ENCODE data around the gene PRL.
A peak's percentile ranks its signal among the peaks of the same experiment; 100 is the strongest.

The PRL gene

GRCh38 chr6:22296067-22296466 lies 769 bp downstream of the PRL start:
- H3K27ac ChIP-seq, result no peak overlapping the region
- DNase-seq (ENCODE audit: low read depth, low spot score), result no peak

DNA sequence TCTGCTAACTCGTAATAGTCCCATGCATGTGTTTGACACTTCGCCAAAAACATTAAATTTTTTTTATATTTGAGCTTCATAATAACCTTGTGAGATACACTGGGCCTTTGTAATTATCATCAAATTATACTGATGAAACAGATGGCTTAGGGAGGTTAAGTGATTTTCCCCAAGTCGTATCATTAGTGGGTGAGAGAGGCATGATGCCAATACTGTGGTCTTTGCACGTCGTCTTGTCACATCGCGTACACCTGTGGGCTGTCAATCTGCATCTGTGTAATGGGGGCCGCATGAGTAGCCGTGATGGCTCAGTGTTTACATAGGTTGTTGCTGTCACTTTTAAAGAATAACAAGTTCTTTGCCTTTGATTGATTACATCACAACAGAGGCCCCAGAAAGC lies 1.7 kb downstream of the PRL start:
- DNase-seq (ENCODE audit: low read depth, low spot score), result no peak
- no peak overlapping the region for H3K27ac ChIP-seq

GRCh38 chr6:22294301-22294700 lies 2.5 kb downstream of the PRL start:
- H3K27ac ChIP-seq, result no peak overlapping the region
- no peak for DNase-seq (ENCODE audit: low read depth, low spot score)

DNA sequence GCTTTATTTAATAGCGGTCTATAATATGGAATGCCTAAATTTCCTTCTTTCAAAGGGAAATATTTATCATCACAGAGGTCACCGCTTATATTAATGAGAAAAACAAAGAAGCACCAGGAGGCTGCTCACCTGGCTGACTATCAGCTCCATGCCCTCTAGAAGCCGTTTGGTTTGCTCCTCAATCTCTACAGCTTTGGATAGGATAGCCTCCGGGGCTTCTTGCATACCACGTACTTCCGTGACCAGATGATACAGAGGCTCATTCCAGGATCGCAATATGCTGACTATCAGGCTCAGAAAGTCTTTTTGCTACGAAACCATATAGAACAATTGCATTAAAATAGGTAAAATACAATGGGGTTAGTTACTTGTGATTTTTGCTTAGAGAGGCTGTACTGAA lies 6.8 kb downstream of the PRL start:
- no peak for DNase-seq (ENCODE audit: low read depth, low spot score)
- H3K27ac ChIP-seq, result no peak overlapping the region

- H3K27ac ChIP-seq, result no peak overlapping the region
Measured at GRCh38 chr6:22288721-22289120, 8.1 kb downstream of the PRL start.

DNA sequence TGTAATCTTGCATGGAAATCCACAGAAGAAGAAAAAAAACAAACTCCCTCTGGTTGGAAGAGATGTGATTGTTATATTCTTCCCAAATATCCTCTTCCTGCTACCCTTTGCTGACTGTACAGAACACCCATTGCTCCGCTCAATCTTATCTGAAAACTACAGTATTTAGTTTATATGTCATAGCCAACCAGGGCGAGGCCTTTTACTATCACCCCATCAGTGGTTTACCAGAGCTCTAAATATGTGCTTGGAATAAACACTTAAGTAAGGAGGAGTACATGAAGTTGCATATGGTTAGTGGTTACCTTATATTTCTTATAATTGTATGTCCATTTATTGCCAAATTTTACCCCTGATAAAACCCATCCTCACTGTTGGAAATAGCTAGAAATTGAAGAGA lies 12.2 kb downstream of the PRL start:
- DNase-seq (ENCODE audit: low read depth, low spot score), result no peak

More at GRCh38 chr6:22288721-22289120, 8.1 kb downstream of the PRL start:
- no peak for DNase-seq (ENCODE audit: low read depth, low spot score)

GRCh38 chr6:22281341-22282085 lies 15.3 kb downstream of the PRL start:
- H3K27ac ChIP-seq, result no peak overlapping the region
- DNase-seq (ENCODE audit: low read depth, low spot score), result no peak

More for the DNA sequence above, 12.2 kb downstream of the PRL start:
- H3K27ac ChIP-seq, result no peak overlapping the region

DNA sequence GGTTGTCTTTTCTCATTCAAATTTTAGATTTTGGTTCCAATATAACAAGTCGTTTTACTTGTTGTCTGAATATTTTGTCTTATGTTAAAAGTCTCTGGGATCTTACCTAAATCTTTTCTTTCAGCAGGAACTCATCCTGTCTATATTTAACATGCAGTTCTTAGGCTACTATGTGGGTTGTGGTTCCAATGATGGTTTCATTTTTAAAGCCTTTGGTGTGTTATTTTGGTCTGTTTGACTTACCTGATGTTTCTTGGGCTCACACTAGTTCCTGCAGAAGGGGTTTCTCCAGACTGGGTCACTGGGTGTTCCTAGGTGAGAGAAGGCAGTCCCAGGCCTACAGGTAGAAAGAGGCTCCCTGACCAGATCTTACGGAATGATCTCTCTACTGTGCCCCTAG lies 17.4 kb downstream of the PRL start:
- no peak overlapping the region for H3K27ac ChIP-seq
- DNase-seq (ENCODE audit: low read depth, low spot score), result no peak

GRCh38 chr6:22271081-22271480 lies 25.8 kb downstream of the PRL start:
- no peak for DNase-seq (ENCODE audit: low read depth, low spot score)
- H3K27ac ChIP-seq, result no peak overlapping the region

DNA sequence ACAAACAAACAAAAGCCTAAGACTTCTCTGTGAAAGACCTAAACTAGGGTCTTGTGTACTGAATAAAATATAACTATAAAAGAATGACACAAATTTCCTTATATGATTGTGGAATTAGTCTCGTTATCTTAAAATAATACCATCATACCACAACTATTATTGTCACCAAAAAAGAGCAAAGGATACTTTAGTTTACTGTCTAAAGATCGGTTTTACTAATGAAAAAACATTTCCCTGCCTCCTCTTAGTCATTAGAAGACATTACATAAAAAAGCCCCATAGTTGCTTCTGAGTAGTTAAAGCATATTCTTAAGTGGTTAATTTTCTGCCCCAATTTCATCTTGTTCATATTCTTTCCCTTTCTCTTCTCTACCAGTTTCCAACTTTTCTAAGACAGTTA lies 33.1 kb downstream of the PRL start:
- H3K27ac ChIP-seq, result no peak overlapping the region
- no peak for DNase-seq (ENCODE audit: low read depth, low spot score)

DNA sequence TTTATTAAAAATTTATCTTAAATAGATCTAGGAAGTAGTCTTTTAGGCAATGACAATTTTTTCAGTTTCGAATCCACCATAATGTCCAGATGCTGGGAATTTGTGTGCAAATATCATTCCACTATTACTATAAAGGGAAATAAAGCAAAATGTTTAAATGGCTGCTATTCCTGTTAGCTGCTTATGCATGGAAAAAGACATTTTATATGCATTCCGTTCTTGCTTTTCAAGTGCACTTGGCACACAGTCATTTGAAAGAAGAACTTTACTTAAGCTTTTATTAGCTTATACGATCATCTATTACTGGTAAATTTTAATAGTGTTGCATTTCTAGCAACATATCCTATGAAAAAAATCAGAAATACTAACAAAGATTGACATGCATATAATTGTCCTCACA lies 42.0 kb downstream of the PRL start:
- no peak overlapping the region for H3K27ac ChIP-seq
- DNase-seq (ENCODE audit: low read depth, low spot score), result no peak

DNA sequence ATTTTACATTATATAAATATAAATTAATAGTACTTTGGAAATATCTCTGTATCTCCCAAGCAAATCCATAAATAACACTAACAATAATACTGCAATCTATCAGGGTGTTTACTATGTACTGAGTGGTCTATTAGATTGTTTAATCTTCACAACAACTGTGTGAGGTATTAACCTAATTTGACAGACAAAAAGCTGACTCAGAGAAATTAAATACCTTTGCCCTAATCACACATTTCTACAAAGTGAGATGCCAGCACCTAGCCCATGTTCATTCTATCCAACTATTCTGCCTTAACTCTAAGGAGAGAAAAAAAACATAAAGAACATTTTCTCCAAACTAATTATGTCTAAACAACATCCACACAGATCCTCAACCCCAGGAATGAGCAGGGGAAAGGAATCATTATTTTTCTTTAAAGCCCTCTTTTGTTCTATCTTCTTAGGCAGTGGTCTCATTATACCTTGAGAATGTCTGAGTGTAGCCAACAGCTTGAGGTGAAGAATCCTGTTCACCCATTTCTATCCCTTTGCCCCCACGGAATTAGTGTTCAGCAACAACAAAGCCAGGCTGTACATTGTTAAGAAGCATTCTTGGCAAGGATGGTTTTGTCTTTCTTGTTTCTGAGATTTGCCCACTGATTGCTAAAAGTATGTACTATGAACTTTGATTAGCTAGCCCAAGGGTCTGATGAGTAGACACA lies 42.7 kb downstream of the PRL start:
- DNase-seq (ENCODE audit: low read depth, low spot score), result no peak
- H3K27ac ChIP-seq, result no peak overlapping the region

- DNase-seq (ENCODE audit: low read depth, low spot score), result no peak
- H3K27ac ChIP-seq, result peak overlapping the region; percentile 10
Measured at GRCh38 chr6:22251348-22251747, 45.5 kb downstream of the PRL start.

- no peak overlapping the region for H3K27ac ChIP-seq
- DNase-seq (ENCODE audit: low read depth, low spot score), result no peak
Measured at GRCh38 chr6:22250486-22250885, 46.4 kb downstream of the PRL start.

GRCh38 chr6:22249711-22250350 lies 47.0 kb downstream of the PRL start:
- H3K27ac ChIP-seq, result no peak overlapping the region
- DNase-seq (ENCODE audit: low read depth, low spot score), result no peak

DNA sequence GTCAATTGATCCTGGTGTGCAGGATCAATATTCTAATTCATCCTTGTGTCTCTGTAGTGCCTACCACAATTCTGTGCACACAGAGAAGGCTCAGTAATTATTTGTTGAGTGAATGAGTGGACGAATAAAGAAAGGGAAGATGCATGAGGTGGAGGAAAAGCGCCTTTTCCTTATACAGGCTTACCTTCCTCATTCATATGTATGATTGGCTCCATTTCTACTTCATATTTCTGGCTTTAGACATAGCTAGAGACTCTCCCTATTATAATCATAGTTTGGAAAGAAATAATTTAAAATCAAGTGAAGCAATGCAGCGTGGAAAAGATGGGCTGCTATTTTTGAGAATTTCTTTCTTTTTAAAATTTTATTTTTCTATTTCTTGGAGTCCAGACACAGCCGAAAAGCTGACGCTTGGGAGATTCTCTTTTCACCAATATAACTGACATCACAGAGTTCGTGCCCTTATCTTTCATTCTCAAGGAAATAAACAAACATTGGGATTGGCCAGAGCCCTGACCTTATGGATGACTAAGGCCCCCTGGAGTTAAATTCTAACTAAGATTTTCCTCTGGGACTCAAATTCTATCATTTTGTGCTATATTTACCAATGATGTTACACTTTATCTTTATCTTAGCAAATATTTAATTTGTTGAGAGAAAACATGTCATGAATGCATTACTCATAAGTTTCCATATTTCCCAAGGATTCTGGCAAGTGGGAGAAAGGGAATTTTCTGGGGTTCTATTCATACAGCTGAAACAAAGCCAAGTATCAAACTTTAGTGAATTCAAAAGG lies 48.1 kb downstream of the PRL start:
- DNase-seq (ENCODE audit: low read depth, low spot score), result no peak
- no peak overlapping the region for H3K27ac ChIP-seq

DNA sequence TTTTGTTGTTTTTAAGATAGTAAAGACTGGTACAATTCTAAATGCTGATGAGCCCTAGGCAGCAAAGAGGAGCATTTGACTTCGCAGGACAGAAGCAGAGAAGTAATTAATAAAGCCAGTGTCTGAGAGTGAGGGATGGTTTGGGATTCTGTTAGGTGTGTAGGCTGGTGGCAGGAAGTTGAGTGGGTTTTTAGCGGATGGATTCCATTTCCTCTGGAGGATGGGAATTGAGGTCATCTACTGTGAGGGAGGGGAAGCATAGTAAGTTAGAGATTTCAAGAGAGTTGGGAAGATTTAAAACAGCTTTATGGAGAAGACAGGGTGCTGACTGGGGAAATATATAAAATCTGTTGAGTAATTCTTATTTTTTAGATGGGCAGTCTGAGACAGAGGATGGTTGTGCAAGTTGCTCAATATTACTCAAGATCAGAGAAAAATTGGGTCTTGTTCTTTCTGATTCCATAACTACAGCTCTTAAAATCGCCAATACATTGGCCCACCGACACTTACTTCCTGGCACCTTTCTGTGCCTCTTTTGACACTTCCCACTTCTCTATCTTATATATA lies 48.8 kb downstream of the PRL start:
- H3K27ac ChIP-seq, result no peak overlapping the region
- no peak for DNase-seq (ENCODE audit: low read depth, low spot score)

GRCh38 chr6:22240025-22240424 lies 56.8 kb downstream of the PRL start:
- no peak for DNase-seq (ENCODE audit: low read depth, low spot score)

DNA sequence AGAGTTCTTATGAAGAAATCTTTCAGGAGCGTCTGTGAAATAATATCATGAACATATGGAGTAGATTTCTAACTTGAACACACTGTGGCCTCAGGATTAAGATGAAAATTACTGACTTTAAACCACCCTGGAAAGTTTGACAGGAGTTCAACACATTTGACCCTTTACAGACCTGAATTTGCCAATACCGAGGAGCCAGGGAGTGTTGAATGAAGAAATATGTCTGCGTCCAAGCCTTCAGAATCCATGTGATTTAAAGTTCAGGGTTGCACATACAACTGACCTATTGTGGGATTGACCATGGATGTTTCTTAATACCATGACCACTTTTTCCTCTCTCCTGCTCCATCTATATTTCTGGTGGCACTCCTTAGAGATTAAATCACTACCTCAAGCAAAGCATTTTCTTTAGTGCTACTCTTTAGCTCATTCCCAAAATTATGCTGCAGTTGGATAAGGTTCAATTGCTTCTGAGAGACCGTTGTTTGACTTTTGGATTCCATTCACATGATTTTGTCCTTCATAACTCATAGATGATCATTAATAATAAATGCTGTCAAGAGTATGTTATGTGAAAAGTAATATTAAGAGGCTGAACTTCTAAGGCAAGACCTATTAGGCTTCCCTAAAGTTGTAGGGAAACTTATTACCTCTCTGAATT lies 57.4 kb downstream of the PRL start:
- H3K27ac ChIP-seq, result no peak overlapping the region
- no peak for DNase-seq (ENCODE audit: low read depth, low spot score)

More at GRCh38 chr6:22240025-22240424, 56.8 kb downstream of the PRL start:
- H3K27ac ChIP-seq, result no peak overlapping the region

- H3K27ac ChIP-seq, result no peak overlapping the region
- DNase-seq (ENCODE audit: low read depth, low spot score), result no peak
Measured at GRCh38 chr6:22238861-22239260, 58.0 kb downstream of the PRL start.

All from epithelial cell of prostate (primary cell).